HG02970 (cell line): Measurements from ENCODE around the gene TRAF3IP1.
"Not testable (repeated sequence)": the region's sequence is repeated elsewhere in the genome, so short reads cannot be mapped to it uniquely, and the experiment has no call there.

ENCODE experiments used
- ATAC-seq: cut with Tn5 transposase; IDR thresholded peaks from one replicate; pipeline ENCODE4 v1.9.1; 2021; ENCODE audit warnings: mild to moderate bottlenecking, moderate library complexity, moderate number of reproducible peaks; ENCODE audit not compliant: unreplicated experiment, low FRiP score

Gene TRAF3IP1

DNA sequence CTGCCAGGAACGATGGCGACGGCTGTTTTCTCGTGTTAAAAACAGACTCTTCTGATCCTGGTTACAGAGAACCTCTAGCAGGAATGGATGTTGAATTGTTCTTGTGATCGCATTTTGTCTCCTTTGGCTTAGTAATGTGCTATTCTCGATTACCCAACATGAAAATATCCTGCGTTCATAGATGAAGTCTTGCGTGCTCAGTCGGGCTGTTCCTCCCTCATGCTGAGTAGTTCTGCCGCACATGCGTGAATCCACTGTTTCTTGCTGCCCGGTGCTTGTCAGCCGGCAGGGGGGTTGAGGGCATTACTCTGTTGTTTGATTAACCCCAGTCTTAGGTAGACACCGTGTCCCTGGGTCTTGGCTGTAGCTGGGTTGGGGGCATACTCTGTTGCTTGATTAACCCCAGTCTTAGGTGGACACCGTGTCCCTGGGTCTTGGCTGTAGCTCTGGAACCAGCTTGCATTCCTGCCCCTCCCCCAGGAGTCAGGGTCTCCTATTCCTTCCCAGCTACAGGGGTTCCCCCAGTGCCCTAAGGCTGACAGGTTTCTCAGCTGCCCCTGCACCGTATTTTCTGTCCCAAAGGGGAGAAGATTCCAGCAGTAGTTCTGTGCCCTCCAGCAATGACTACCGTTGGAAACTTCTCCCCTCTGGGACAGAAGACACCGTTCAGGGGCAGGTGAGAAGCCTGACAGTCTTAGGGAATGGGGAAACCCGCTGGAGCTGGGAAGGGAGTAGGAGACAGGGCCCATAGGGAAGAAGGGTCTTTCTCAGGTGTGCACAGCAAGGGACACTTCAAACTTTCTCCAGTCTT lies 84.3 kb downstream of the TRAF3IP1 start:
- no peak for ATAC-seq

DNA sequence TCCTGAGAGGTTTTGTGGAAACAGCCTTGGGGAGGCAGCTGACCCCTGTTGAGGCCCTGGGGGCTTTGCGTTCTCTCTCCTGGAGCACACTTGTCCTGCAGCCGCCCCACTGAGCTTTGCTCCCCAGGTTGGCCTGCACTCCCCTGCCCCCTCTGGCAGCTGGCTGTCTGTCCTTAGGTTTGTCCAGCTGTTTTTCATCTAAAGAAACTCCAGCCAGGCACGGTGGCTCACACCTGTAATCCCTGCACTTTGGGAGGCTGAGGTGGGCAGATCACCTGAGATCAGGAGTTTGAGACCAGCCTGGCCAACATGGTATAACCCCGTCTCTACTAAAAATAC lies 84.9 kb downstream of the TRAF3IP1 start:
- not testable (repeated sequence) for ATAC-seq

DNA sequence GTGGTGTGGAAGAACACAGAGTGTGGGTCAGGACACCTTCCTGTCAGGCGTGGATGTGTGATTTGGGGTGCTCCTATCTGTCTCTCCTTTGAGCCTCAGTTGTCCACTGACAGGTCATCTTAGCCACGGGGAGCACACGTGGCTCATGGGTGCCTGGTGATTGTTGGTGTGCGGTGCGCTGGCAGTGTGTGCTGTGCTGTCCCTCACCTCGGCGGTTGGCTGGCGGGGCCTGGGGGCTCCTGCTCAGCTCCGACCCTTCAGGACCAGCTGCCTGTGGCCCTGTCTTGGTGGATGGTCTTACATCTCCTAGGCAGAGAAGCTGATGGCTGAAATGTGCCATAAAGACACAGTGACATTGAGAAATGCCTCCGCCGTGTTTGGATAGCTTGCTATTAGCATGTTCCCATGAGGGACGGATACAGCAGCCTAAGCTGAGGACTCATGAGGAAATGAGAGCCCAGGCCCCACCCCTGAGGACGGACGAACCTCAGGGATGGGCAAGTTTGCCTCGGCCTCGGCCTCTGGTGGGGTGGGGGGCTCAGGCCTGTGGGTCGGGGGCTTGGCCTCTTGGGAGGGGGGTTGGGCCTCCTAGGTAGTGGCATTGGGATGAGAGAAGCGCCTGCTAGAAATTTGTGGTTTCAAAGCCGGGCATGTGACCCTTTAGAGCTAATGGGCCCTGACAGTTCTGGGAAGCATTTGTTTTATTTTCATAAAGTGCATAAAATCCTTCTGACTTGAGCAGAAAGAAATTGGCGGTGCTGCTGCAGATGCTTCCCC lies 86.1 kb downstream of the TRAF3IP1 start:
- ATAC-seq: no peak

DNA sequence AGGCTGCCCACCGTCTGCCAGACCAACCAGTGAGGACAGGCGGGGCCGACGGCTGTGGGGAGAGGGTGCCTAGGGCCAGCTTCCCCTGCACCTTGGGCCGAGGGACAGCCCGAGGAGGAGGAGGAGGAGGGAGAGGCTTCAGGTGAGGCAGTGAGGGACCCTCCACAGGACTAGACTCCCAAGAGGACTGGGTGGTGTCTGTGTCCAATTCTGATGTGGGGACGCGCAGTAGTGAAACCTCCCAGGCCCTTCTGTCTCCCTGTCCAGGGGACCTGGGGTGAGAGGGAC lies 86.6 kb downstream of the TRAF3IP1 start:
- no peak for ATAC-seq

DNA sequence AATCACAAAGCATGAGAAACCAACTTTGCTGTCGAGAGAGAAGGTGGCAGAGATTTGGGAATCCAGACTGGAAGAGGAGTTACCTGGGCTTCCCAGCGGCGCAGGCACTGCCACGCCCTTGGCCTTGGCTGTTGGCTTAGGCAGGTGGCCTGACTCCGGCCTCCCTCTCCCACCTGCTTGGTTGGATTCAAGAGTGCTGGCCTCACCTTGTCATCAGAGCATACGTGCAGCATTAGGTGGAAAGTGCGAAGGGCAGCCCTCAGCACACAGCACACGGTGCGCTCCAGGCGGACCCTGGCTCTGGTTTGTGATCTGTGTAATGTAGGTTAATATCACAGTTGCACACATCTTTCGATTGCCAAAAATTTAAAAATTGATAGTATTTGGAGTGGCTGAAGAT lies 87.2 kb downstream of the TRAF3IP1 start:
- ATAC-seq: no peak

DNA sequence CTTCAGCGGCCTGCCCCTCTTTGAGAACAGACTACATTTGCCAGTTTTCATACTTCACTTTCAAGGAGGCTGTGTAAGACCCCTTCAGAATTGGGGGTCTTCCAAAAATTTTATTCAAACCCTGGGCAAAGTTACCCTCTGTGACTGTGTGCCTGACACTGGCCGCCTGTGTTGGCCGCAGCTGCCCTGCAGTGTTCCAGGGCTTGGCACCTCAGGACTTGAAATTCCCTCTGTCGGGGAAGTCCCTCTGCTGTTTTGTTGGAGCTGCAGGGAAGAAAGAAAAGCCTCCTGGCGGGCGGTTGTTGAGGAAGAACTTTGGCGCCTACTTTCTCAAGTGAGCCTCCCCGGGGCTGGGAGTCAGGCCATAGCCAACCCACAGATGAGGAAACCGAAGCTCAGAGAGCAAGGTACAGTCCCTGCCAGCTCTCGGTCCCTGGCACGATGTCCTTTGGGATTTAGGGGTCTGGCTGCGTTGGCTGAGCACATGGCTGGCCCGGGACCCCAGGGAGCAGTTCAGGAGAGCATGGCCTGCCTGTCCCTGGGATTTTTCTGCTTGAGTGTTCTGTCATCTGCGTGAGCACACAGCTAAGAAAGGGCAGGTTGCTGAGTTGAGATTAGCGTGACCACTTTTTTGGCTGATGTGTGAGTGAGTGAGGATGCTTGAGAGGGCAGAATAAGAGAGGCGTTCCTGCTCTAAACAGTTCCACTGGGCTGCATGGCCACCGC lies 88.5 kb downstream of the TRAF3IP1 start:
- no peak for ATAC-seq

DNA sequence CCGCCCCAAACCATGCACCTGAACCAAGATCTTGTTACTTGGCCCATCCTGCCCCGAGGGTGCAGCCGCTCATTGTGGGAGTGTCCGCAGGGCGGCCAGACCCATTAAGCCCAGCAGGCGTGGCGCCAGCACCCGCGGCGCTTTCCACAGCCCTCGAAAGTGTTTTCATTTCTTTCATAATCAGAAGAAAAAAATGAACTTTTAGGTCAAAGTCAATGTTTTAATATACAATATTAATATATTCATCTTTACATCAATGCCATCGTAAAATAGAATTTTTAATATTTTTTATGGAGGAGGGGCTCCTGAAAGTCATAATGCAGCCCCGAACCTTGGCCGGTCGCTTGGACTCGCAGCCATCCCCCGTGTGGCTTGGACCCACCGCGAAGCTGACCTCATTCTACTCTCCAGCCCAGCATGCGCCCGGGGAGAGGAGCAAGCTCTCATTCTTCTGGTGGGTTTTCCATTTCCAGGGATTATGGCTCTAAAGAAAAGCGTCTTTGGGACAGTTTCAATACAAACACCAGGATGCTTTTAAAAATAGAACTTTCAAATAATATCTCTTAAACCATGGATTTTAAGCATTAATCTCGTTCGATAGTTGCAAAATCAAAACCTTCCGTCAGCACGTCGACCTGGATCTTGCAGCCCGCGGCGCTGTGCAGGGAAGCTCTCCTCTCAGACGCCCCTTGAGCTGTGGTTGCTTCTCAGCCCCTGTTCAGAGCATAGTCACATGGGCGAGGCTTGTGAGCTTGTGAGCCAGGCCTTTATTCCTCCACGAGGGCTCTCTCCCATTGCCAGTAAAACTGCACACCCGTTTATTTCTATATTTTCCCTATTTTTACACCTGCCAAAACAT lies 89.3 kb downstream of the TRAF3IP1 start:
- ATAC-seq: no peak

DNA sequence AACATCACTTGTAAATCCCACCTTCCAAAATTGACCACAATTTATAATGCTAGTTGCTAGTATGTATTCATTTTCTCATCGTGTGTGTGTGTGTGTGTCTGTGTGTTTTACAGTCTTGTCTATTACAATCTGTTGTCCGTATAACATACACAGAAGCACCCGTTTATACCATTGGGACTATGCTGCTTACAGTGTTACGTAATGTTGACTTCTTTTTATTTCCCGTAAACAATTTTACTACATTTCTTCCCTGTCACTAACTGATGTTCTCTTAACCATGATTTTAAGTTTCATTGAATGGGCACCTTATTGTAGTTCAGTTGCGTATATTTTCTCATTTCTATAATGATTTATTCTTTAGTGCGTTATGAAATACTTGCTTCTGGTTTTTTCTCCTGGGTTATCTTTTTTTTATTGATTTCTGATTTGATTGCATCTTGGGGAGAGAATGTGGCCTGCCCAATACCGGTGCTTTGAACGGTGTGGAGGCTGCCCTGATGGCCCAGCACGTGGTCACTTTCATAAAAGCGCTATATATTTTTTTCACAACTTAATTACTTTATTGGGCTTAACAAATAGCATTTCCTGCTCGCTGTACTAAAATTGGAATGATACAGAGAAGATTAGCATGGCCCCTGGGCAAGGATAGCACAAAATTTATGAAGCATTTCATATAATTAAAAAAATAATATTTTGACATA lies 91.9 kb downstream of the TRAF3IP1 start:
- no peak for ATAC-seq

DNA sequence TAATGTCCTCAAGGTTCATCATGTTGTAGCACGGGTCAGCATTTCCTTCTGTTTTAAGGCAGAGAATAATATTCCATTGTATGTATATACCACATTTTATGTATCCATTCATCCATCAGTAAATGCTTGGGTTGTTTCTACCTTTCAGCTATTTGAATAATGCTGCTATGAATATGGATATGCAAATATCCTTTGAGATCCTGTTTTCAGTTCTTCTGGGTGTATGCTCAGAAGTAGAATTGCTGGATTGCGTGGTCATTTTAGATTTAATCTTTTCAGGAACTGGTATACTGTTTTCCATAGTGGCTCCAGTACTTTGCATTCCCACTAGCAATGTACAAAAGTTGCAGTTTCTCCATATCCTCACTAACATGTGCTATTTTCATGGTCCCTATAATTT lies 93.0 kb downstream of the TRAF3IP1 start:
- no peak for ATAC-seq

DNA sequence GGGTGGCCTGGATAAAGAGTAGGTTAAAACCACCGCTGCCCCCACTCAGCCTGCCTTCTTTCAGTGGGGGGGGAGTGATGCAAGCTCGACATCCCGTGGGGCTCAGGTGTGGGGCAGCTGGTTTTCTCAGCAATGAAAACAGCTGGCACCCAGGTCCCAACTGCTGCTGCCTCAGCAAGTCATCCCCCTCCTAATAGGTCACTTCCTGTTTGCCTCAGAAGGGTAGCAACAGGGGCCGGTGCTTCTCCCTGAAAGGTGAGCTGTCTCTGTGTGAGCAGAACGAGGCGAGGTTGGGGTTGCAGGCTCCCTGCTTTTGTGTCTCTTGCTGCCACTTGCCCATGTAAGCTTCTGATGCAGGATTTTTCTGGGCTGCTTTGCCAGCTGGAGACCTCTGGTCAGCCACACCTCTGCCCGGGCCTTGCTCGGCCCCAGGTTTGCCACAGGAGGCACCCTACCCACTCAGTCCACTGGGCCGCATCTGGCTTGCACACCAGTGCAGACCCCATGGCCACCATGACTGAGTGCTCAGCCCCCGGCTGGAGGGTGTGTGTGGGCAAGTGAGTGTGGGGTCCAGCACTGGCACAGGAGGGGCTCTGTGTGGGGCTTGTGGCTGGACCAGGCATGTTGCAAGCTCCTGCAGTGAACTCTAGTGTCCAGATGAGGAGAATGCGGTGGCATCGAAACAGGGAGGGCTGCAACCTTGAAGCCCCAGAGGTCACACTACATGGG lies 94.9 kb downstream of the TRAF3IP1 start:
- ATAC-seq: no peak

DNA sequence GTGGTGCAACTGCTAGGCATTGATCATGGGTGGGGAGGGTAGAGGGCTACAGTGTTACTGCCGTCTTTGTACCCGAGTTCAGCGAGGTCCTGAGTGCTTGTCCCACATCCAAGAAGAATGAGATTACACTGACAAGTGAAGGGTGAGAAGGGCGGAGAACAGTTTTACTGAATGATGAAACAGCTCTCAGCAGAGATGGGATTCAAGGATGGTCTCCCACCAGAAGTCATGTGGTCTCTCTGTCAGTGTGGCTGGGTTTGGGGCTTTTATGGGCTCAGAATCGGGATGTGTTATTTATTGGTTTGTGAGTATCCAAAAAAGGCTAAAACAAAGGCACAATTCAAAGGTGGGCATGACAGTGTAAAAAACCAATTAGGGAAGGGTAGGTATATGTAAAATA lies 95.6 kb downstream of the TRAF3IP1 start:
- no peak for ATAC-seq

DNA sequence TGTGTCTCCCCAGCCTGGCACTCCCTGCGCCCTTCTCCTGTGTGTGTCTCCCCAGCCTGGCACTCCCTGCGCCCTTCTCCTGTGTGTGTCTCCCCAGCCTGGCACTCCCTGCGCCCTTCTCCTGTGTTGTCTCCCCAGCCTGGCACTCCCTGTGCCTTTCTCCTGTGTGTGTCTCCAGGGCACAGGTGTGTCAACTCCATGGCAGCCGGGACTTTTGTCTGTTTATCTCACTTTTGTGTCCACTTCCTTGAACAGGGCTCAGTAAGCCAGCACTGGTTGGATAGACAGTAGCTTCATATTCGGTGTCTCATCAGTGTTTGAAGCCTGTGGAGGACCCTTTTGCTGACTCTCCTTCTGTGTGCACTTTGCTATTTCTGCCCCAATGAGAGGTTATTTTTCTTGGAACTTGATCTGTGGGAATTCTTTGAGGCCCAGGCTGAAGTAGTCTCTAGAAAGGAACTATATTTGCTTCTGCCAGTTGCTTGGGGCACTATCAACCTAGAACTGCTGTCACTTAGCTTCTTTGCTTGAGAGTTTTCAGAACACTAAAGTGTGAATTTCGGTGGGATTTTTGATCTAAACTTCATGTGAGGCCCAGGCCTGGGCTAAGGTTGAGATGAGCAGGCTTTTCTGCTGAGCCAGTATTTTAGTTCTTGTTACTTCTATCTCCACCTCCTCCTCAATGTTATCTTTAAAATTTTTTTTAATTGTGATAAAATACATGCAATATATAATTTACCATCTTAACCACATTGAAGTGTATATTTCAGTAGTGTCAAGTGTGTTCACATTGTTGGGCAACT lies 98.1 kb downstream of the TRAF3IP1 start:
- ATAC-seq: no peak

DNA sequence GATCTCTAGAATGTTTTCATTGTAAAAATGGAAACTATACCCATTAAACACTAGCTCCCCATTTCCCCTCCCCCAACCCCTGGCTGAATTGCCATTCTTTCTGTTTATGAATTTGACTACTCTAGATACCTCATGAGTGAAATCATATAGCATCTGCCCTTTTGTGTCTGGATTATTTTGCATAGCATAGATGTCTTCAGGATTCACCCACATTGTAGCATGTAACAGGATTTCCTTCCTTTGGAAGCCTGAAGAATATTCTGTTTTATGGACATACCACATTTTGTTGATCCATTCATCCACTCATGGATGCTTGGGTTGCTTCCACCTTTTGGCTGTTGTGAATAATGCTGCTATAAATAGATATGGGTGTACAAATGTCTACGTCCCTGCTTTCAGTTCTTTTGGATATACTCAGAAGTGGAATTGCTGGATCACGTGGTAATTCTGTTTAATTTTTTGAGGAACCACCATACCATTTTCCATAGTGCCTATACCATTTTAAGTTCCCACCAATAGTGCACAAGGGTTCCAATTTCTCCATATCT lies 98.8 kb downstream of the TRAF3IP1 start:
- no peak for ATAC-seq

DNA sequence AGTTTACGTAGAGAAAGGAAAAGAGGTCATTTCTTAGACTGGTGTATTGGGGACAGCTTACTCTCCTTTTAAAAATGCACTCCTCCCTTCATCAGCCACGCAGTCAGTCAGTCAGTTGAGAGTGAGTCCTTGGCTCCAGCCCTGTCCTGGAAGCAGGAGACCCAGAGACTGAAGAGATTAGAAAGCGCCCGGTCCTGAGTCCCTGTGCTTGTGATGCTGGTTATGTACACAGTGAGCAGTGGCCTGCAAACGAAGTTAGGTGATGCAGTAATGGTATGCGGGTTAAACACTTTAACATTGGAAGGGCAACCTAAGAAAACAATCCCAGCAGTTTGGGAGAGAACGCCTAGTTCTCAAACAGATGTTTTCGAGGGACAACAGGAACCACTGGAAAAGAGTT lies 100.1 kb downstream of the TRAF3IP1 start:
- no peak for ATAC-seq

DNA sequence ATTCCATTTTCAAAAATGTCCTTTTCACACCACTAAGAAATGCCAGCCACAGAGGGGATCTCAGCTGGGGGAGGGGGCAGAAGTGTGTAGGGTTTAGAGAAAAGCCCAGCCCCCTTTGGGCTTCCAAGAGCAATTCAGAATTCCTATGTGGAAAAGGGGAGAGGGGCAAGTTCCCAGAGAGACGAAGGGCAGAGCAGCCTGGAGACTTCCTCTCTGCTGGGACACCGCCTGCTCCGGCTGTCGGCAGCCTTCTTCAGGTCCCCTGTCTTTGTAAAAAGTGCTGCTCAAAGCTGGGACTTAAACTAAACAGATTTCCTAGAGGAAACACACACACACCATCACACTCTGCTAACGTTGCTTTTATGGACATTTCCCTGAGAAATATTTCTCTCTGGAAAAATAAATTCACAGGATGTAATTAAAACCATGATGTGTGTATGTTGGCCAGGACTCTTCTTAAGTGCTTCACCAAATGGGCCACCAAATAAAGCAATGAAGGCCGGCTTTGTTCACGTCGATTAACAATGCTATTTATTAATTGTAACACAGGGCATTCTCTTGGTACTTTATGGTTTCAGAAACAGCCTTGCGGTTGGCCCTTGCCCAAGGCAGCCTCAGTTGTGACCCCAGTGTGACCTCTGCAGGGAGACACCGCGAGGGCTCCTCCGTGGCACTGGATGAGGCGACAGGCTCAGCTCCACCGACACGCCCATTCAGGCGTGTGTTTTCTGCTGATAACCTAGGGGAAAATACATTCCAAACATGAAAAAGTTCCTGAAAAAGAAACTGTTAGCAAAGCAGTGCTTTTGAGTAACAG lies 100.8 kb downstream of the TRAF3IP1 start:
- no peak for ATAC-seq

DNA sequence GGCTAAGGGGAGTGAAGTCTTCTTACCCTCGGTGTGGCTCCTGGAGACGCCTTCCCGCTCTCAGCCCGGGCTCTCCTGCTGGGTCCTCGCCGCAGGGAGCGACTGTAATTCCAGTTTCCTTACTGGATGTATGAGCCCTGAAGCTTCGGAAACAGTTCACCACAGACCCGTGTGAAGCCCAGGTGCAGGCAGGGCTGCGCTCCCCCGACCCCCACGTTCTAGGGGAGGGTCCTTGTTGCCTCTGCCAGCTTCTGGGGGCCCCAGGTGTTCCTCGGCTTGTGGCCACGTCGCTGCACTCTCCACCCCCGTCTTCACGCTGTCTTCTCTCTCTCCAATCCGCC lies 101.3 kb downstream of the TRAF3IP1 start:
- no peak for ATAC-seq

DNA sequence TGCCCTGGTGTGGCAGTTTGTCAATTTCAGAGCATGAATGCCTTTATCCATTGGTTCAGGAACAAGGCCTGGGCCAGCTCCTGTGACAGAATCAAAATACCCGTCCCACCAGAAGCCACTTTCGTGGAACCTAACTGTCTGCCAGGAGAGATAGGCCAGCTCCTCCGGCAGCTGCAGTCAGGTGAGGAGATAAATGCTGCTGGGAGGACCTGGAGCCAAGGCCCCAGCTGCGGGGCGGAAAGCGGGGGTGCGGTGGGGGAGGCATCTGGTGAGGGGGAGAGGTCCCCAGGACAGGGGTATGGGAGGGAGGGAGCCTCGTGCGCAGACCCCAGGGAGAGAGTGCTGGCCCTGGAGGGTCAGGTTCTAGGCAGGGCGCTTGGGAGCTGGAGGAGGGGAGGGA lies 102.0 kb downstream of the TRAF3IP1 start:
- ATAC-seq: no peak

DNA sequence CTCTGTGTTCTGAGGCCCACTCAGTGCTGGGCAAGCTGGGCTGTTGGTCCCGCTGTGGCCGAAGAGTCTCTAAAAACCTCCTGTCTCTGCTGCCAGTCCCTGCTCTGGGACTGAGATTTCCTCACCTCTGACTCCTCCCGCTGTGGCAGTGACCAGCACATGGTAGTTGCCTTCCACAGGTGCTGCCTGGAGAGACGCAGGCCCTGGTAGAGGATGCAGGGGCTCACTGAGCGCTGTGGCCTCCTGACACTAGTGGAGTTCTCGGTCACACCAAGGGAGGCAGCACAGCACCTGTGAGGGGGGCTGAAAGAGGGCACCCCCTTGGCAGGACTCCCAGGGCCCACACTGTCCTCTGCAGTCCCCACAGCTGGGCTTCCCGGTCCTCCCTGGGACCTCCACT lies 102.6 kb downstream of the TRAF3IP1 start:
- ATAC-seq: no peak
